IPS-NIHi7 (cell line): Measurements from ENCODE around the gene KLRG1.

Source experiments
- DNase-seq: peaks from one replicate; pipeline ENCODE4 v3.0.0; 2012; ENCODE audit warnings: mixed read lengths; ENCODE audit errors: extremely low spot score

KLRG1 gene

GRCh38 chr12:9040484-9041186 is 51.3 kb downstream of the KLRG1 start:
- DNase-seq = no peak

GRCh38 chr12:9041321-9041720 is 52.0 kb downstream of the KLRG1 start:
- DNase-seq = no peak

DNA sequence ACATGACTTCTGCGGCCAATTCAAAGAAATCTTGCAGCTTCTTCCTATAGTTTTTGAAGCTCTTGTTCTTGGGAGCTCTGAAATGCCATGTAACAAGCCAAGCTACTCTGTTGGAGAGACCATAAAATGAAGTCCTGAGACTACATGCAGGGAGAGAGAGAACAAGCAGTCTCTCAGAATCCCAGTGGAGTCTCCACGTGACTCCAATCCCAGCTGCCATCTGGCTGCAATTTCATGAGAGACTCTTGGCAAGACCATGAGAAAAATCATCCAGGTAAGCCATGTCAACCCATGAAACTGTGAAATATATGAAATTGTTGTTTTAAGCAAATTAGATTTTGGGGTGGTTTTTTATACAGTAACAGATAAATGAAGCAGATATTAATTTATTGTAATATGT is 54.4 kb downstream of the KLRG1 start:
- DNase-seq = no peak

GRCh38 chr12:9047105-9047504 is 57.8 kb downstream of the KLRG1 start:
- no peak for DNase-seq

DNA sequence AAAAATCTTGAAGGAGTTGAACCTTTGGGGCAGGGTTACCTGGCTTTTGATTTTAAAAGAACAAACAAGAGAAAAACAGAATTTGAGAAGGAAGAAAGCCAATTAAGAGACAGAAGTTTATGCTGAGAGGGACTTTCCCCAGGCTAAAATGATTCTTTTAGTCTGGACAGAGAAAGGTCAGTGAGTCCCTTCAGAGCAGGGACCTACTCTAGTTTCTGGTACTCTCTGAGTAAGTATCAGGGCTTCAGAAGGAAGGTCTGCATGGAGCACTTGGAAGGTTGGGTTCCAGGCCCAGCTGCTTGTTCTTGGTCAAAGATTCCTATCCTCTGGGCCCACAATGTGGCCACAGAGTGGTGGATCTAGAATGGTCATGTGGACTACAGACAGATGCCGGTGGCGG is 59.6 kb downstream of the KLRG1 start:
- DNase-seq = no peak

DNA sequence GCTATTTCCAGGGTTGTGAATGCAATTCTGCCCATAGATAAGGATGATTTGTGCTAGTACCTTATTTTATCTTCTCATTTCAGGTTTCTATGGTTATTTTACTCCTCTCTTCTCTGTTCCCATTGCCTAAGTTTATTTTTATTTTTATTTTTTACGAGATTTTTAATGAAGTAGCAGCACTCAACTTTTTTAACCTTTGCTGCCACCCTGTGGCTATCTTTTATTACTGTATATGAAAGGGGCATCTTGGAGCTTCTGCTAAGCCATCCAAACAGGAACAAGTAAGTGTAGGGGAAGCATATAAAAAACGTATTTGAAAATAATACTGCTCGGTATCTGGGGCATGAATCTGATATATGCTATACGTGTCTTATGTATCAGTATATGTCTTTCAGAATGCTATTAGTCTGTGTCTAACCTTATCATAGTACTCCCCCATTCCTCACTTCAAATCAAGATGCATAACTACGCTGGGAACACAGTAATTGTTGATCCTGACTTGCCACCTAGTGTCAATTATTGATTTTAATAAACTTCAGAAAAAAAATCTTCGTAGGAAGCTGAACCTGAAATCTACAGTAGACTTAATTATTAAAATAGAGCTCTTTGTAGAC is 60.3 kb downstream of the KLRG1 start:
- DNase-seq = peak; percentile 30

DNA sequence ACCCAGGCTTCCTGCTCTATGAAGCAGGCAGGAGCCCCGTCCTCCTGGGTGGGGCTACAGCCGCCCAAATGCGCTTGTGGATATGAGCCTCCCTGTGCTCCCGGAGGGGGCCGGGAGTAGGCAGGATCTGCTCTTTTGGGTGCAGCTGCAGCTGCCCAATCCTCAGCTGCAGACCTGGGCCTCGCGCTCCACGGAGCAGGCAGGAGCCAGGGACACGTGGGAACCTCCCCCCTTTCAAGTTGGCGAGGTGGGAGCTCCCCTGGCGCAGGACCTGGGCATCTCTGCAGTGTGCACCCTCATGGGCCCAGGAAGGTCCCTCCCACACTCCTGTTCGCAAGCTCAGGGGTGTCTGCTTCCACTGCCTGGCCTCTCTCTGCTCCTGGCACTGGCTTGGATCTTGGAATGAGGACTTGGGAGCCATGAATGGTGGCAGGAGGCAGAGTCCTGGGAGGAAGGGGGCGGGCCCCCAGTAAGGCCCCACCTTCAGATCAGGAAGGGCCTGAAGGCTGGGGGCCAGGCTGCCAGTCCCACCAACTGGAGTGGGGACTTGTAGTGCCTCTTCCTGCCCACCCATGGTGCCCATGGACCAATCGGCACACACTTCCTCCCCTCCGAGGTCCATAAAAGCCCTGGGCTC is 61.3 kb downstream of the KLRG1 start:
- no peak for DNase-seq

GRCh38 chr12:9051158-9051550 is 61.8 kb downstream of the KLRG1 start:
- DNase-seq = no peak

DNA sequence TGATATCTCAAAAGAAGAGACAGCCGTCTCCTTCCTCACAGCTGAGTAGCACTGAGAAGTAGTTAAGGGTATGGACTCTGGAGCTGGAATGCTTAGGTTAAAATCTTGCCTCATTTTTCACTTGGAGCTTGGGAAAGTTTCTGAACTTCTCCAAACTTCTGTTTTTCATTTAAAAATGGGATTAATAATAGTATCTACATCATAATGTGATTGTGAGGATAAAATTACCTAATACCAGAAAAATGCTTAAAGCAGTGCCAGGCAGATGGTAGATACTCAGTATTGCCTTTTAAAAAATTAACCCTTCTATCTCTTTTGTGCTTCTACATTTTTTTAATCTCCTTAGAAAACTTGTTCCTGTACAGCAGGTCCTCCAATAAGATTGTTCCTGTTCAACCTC is 63.3 kb downstream of the KLRG1 start:
- no peak for DNase-seq
